HepG2 (cell line): ENCODE data around the gene PRH2. TPM values are rescaled to one million over a fixed set of nuclear protein-coding genes. Genes with fewer than 3 reads are reported as not detected.

Source experiments
- ATAC-seq: fragments of 200-7000 bp; cut with Tn5 transposase; 3 replicates; pipeline ENCODE4 v1.9.1; 2020; ENCODE audit warnings: mild to moderate bottlenecking, moderate library complexity
- BruUV-seq: library from RNA; stranded (reverse); fragments of 400-500 nt; replicated peaks from 2 replicates; lab custom pipeline; 2021; lab: Mats Ljungman, UMichigan
- CTCF ChIA-PET: fragments of 300-600 bp; formaldehyde crosslinking; extraction: SDS; loops from one replicate; lab custom pipeline; 2021; ENCODE audit warnings: low total read pairs, inconsistent platforms, low intra/inter-chr PET ratio; lab: Yijun Ruan, JAX
- POLR2A ChIA-PET: fragments of 350-600 bp; sonication (Branson Sonifier 250); formaldehyde crosslinking; loops from one replicate; lab custom pipeline; 2020; ENCODE audit warnings: antibody characterized with exemption, inconsistent platforms; lab: Yijun Ruan, JAX
- DNase-seq: peaks from one replicate; pipeline ENCODE4 v3.0.0-alpha.2; 2015; ENCODE audit warnings: low spot score
- FAIRE-seq: peaks from 3 replicates; lab custom pipeline; 2011; peaks lifted over from hg19 to GRCh38; lab: Jason Lieb, UNC
- H2AFZ ChIP-seq: one replicate; pipeline ENCODE4 v1.6.1; 2011; ENCODE audit warnings: low read length, inconsistent platforms
- H3K27ac ChIP-seq: fragments of 300-600 bp; 3 replicates; pipeline ENCODE4 v1.8.0; 2011; ENCODE audit warnings: mixed run types, mild to moderate bottlenecking, mixed read lengths, low read length, inconsistent platforms; ENCODE audit not compliant: insufficient read depth; ENCODE audit errors: extremely low read length
- H3K27me3 ChIP-seq, 2 experiments: fragments of 200-600 bp in 1 of 2; 2 replicates in 1 of 2; 3 replicates in 1 of 2; pipeline versions ENCODE4 v1.6.0 to v1.8.0; 2011; ENCODE audit warnings: low read length in 2 of 2, mild to moderate bottlenecking in 2 of 2, moderate library complexity in 2 of 2, inconsistent platforms in 1 of 2; ENCODE audit not compliant: insufficient read depth in 2 of 2, control insufficient read depth in 1 of 2
- H3K36me3 ChIP-seq, 2 experiments: fragments of 200-600 bp in 1 of 2; replicated peaks in 1 of 2; 2 replicates in 1 of 2; 3 replicates in 1 of 2; pipeline versions ENCODE4 v1.5.1 to v1.8.0; 2011; ENCODE audit warnings: low read length in 2 of 2, inconsistent platforms in 1 of 2; ENCODE audit not compliant: insufficient read depth in 2 of 2, control insufficient read depth in 1 of 2
- H3K4me1 ChIP-seq: 2 replicates; pipeline ENCODE4 v1.5.1; 2012; ENCODE audit warnings: low read length, inconsistent platforms; ENCODE audit not compliant: insufficient read depth
- H3K4me2 ChIP-seq: 2 replicates; pipeline ENCODE4 v1.6.0; 2011; ENCODE audit warnings: low read depth, low read length, inconsistent platforms
- H3K4me3 ChIP-seq, 3 experiments: fragments of 200-600 bp in 1 of 3; sonication (generic), shearing (Covaris generic) in 1 of 3; replicated peaks in 1 of 3; 2 replicates each; pipeline ENCODE4 v1.5.1; 2011 to 2016; ENCODE audit warnings: low read length in 3 of 3, inconsistent platforms in 2 of 3, low read depth in 2 of 3, mild to moderate bottlenecking in 2 of 3, control low read depth in 1 of 3, mixed read lengths in 1 of 3; ENCODE audit not compliant: insufficient read depth in 1 of 3
- H3K79me2 ChIP-seq: one replicate; pipeline ENCODE4 v1.6.1; 2011; ENCODE audit warnings: low read length, inconsistent platforms; ENCODE audit not compliant: insufficient read depth
- H3K9ac ChIP-seq: 2 replicates; pipeline ENCODE4 v1.6.0; 2011; ENCODE audit warnings: mild to moderate bottlenecking, low read depth, low read length, inconsistent platforms; ENCODE audit not compliant: insufficient read depth
- H3K9me3 ChIP-seq: 2 replicates; pipeline ENCODE4 v1.5.1; 2012; ENCODE audit warnings: mild to moderate bottlenecking, low read length
- H4K20me1 ChIP-seq: 2 replicates; pipeline ENCODE4 v1.6.0; 2011; ENCODE audit warnings: inconsistent platforms, mild to moderate bottlenecking, low read length, moderate library complexity; ENCODE audit not compliant: insufficient read depth
- FOXK2 ChIP-seq: fragments of 450-650 bp; IDR thresholded peaks from 2 replicates; pipeline ENCODE4 v1.6.1; 2016
- ISL2 ChIP-seq: sonication (generic); formaldehyde crosslinking; IDR thresholded peaks from 2 replicates; pipeline ENCODE4 v1.5.0; 2020; ENCODE audit warnings: missing genetic modification reagents
- MZF1 ChIP-seq: sonication (generic); formaldehyde crosslinking; IDR thresholded peaks from 2 replicates; pipeline ENCODE4 v1.8.1; 2023; ENCODE audit warnings: mild to moderate bottlenecking, missing genetic modification reagents, borderline replicate concordance
- NPAS2 ChIP-seq: sonication (generic); formaldehyde crosslinking; IDR thresholded peaks from 2 replicates; pipeline ENCODE4 v1.8.0; 2022; ENCODE audit warnings: mild to moderate bottlenecking, missing genetic modification reagents, borderline replicate concordance
- PAF1 ChIP-seq: IDR thresholded peaks from 2 replicates; pipeline ENCODE4 v1.6.1; 2016; ENCODE audit warnings: missing genetic modification reagents, missing compliant biosample characterization
- POLR2G ChIP-seq: fragments of 200-400 bp; formaldehyde crosslinking; IDR thresholded peaks from 2 replicates; pipeline ENCODE4 v1.6.1; 2018; ENCODE audit warnings: mild to moderate bottlenecking, low read depth, low read length, moderate library complexity
- SAP130 ChIP-seq: IDR thresholded peaks from 2 replicates; pipeline ENCODE4 v1.6.1; 2016; ENCODE audit warnings: low read depth
- SMYD3 ChIP-seq: sonication (generic); formaldehyde crosslinking; IDR thresholded peaks from 2 replicates; pipeline ENCODE4 v1.8.1; 2023; ENCODE audit warnings: mild to moderate bottlenecking, missing genetic modification reagents
- SYNCRIP ChIP-seq: fragments of 200-400 bp; formaldehyde crosslinking; IDR thresholded peaks from 2 replicates; pipeline ENCODE4 v1.6.1; 2018; ENCODE audit warnings: mild to moderate bottlenecking, low read depth, low read length; ENCODE audit not compliant: insufficient read depth
- ZFP36L1 ChIP-seq: sonication (generic); formaldehyde crosslinking; IDR thresholded peaks from 2 replicates; pipeline ENCODE4 v1.8.0; 2022; ENCODE audit warnings: mild to moderate bottlenecking, missing genetic modification reagents, moderate library complexity
- ZFP82 ChIP-seq: sonication (generic); formaldehyde crosslinking; IDR thresholded peaks from 2 replicates; pipeline ENCODE4 v1.5.1; 2020; ENCODE audit warnings: mild to moderate bottlenecking, missing genetic modification reagents, borderline replicate concordance
- ZNF282 ChIP-seq: fragments of 450-650 bp; IDR thresholded peaks from 2 replicates; pipeline ENCODE4 v1.6.1; 2018; ENCODE audit not compliant: partially characterized antibody
- ZNF446 ChIP-seq: sonication (generic); formaldehyde crosslinking; IDR thresholded peaks from 2 replicates; pipeline ENCODE4 v1.5.0; 2020; ENCODE audit warnings: mild to moderate bottlenecking, missing genetic modification reagents
- ZNF557 ChIP-seq: sonication (generic); formaldehyde crosslinking; IDR thresholded peaks from 2 replicates; pipeline ENCODE4 v1.4.0; 2020; ENCODE audit warnings: missing genetic modification reagents
- ZNF629 ChIP-seq: sonication (generic); formaldehyde crosslinking; conservative IDR thresholded peaks from 2 replicates; pipeline ENCODE4 v1.5.0; 2020; ENCODE audit warnings: missing genetic modification reagents
- ZNF768 ChIP-seq: sonication (generic); formaldehyde crosslinking; IDR thresholded peaks from 2 replicates; pipeline ENCODE4 v1.4.0; 2020; ENCODE audit warnings: missing genetic modification reagents
- ZNF780A ChIP-seq: sonication (generic); formaldehyde crosslinking; IDR thresholded peaks from 2 replicates; pipeline ENCODE4 v1.8.0; 2022; ENCODE audit warnings: mild to moderate bottlenecking, missing genetic modification reagents, moderate library complexity
- WGBS: methylation state at CpG from one replicate; pipeline ENCODE4 v1.1.6; 2017; ENCODE audit warnings: low lambda C conversion rate; 5-methylcytosine and 5-hydroxymethylcytosine counted together
- in situ Hi-C: cut with HindIII; loops from 2 replicates; pipeline ENCODE4 v1.10.0; 2017; ENCODE audit warnings: low pct_unique_long_range_greater_than_20kb; ENCODE audit not compliant: extremely low pct_ligation_motif_present
- intact Hi-C: fragments of 100-400 bp; cut with micrococcal nuclease; formaldehyde crosslinking; loops from one replicate; pipeline ENCODE4 v1.10.0; 2022; ENCODE audit not compliant: unreplicated experiment
- polyA plus RNA-seq, 8 experiments: library from polyadenylated mRNA; depleted of rRNA in 3 of 8; stranded (reverse) in 7 of 8; unstranded in 1 of 8; fragments of >200 nt; fragmentation: Illumina TruSeq in 4 of 8; extraction: Trizol in 4 of 8; gene quantifications; 2 replicates each; pipeline versions ENCODE4 v1.2.1 to v1.2.3, GENCODE V29; 2011 to 2016; ENCODE audit warnings: low read depth in 4 of 8, missing spikeins in 1 of 8, mixed read lengths in 1 of 8; ENCODE audit not compliant: insufficient read depth in 1 of 8
- total RNA-seq, 5 experiments: library from RNA; depleted of rRNA; stranded (reverse); fragments of >200 nt; fragmentation: Illumina TruSeq; extraction: Trizol; gene quantifications; 2 replicates each; pipeline ENCODE4 v1.2.3, GENCODE V29; 2016; ENCODE audit warnings: low read depth in 1 of 5
- TF ChIP-seq, protein P1 (sequence below): sonication (generic); formaldehyde crosslinking; IDR thresholded peaks from 2 replicates; pipeline ENCODE4 v1.5.0; 2020; ENCODE audit warnings: mild to moderate bottlenecking, missing genetic modification reagents
- TF ChIP-seq, protein P2 (sequence below): sonication (generic); formaldehyde crosslinking; IDR thresholded peaks from 2 replicates; pipeline ENCODE4 v1.4.0; 2020; ENCODE audit warnings: missing genetic modification reagents
- TF ChIP-seq, protein P3 (sequence below): sonication (generic); formaldehyde crosslinking; IDR thresholded peaks from 2 replicates; pipeline ENCODE4 v1.5.0; 2020; ENCODE audit warnings: missing genetic modification reagents
- TF ChIP-seq, protein P4 (sequence below): sonication (generic); formaldehyde crosslinking; IDR thresholded peaks from 2 replicates; pipeline ENCODE4 v1.9.0; 2022; ENCODE audit warnings: low read depth, missing genetic modification reagents

PRH2 gene
- total and polyA plus RNA-seq, 2 of the 13 experiments (the other 11 are each of a cell fraction or from before 2014, with no cell fraction given): 0.24 to 0.48 TPM

DNA sequence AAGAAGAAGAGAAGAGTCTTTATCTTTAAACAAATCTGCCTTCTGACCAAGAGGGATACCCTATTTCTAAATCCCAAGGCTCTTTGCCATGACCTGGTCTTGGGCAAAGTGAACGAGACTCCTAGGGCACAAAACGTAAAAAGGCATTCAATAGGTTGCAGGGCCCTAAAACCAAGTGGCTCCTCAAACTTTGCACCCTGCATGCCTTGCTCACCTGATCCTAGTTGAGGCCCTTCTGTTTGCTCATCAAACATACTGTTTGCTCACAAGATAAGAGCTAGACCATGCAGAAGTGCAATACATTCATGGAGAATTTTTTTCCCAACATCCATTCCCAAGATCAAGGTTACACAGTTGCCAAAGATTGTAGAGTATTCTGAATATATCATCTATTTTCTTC lies 37.1 kb upstream of the PRH2 start:
- FAIRE-seq (peak; percentile 82), ATAC-seq (peak; percentile 100), DNase-seq (peak; percentile 98)
- ChIA-PET POLR2A (interaction anchor here (0.9 to 1.8 kb wide), 4 partner anchors 26 to 1422 kb away, joined by 3 to 11 read pairs (median 4); partner anchors contain the start of genes PRH2 and SMIM10L1), CTCF (no interaction called here)
- Histone ChIP-seq H2AFZ (no peak overlapping the region), H3K4me1 (peaks cover 44% of the 10 kb centered on the region), H3K4me2 (peak overlapping the region; percentile 59), H4K20me1 (no peaks in the 10 kb centered on the region), H3K36me3 (no peaks in the 10 kb centered on the region; a peak in 1 of 5 replicates), H3K9me3 (no peaks in the 10 kb centered on the region), H3K27me3 (no peaks in the 10 kb centered on the region), H3K9ac (peak overlapping the region; percentile 47), H3K79me2 (no peaks in the 10 kb centered on the region), H3K27ac (peak overlapping the region; percentile 93), H3K4me3 (peak overlapping the region in 2 of 3 experiments; percentile 11 to 19; a peak in 1 of 6 replicates)
- intact Hi-C loops: no loop called here
- in situ Hi-C loops: no loop called here
- BruUV-seq: no TSS peak
- 0% methylated on average over 2 of the region's 2 CpGs for WGBS
- 0 out of 2 replicates have a peak, but pooled peaks have one; percentile 13 for TF ChIP-seq ZNF629 (CRISPR knock-in tag)
- TF ChIP-seq ZNF780A (CRISPR knock-in tag): 0 out of 2 replicates have a peak, but pooled peaks have one; percentile 38
- TF ChIP-seq, protein P1, sequence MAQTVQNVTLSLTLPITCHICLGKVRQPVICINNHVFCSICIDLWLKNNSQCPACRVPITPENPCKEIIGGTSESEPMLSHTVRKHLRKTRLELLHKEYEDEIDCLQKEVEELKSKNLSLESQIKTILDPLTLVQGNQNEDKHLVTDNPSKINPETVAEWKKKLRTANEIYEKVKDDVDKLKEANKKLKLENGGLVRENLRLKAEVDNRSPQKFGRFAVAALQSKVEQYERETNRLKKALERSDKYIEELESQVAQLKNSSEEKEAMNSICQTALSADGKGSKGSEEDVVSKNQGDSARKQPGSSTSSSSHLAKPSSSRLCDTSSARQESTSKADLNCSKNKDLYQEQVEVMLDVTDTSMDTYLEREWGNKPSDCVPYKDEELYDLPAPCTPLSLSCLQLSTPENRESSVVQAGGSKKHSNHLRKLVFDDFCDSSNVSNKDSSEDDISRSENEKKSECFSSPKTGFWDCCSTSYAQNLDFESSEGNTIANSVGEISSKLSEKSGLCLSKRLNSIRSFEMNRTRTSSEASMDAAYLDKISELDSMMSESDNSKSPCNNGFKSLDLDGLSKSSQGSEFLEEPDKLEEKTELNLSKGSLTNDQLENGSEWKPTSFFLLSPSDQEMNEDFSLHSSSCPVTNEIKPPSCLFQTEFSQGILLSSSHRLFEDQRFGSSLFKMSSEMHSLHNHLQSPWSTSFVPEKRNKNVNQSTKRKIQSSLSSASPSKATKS (CRISPR knock-in tag): 0 out of 2 replicates have a peak, but pooled peaks have one; percentile 63
- no peak for TF ChIP-seq ZNF768 (CRISPR knock-in tag)
- no peak for TF ChIP-seq MZF1 (CRISPR knock-in tag)
- TF ChIP-seq, protein P2, sequence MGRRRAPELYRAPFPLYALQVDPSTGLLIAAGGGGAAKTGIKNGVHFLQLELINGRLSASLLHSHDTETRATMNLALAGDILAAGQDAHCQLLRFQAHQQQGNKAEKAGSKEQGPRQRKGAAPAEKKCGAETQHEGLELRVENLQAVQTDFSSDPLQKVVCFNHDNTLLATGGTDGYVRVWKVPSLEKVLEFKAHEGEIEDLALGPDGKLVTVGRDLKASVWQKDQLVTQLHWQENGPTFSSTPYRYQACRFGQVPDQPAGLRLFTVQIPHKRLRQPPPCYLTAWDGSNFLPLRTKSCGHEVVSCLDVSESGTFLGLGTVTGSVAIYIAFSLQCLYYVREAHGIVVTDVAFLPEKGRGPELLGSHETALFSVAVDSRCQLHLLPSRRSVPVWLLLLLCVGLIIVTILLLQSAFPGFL (CRISPR knock-in tag): no peak
- no peak for TF ChIP-seq ZNF446
- no peak for TF ChIP-seq ZFP82 (CRISPR knock-in tag)
- TF ChIP-seq POLR2G: peak; percentile 54; the same call in 1 of the 2 replicates
- TF ChIP-seq SAP130 (CRISPR knock-in tag): peak; percentile 91
- no peak for TF ChIP-seq FOXK2
- TF ChIP-seq, protein P3, sequence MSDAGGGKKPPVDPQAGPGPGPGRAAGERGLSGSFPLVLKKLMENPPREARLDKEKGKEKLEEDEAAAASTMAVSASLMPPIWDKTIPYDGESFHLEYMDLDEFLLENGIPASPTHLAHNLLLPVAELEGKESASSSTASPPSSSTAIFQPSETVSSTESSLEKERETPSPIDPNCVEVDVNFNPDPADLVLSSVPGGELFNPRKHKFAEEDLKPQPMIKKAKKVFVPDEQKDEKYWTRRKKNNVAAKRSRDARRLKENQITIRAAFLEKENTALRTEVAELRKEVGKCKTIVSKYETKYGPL: no peak
- TF ChIP-seq, protein P4, sequence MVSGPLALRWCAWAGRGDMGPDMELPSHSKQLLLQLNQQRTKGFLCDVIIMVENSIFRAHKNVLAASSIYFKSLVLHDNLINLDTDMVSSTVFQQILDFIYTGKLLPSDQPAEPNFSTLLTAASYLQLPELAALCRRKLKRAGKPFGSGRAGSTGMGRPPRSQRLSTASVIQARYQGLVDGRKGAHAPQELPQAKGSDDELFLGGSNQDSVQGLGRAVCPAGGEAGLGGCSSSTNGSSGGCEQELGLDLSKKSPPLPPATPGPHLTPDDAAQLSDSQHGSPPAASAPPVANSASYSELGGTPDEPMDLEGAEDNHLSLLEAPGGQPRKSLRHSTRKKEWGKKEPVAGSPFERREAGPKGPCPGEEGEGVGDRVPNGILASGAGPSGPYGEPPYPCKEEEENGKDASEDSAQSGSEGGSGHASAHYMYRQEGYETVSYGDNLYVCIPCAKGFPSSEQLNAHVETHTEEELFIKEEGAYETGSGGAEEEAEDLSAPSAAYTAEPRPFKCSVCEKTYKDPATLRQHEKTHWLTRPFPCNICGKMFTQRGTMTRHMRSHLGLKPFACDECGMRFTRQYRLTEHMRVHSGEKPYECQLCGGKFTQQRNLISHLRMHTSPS (CRISPR knock-in tag): peak; percentile 72
- TF ChIP-seq NPAS2 (CRISPR knock-in tag): no peak
- no peak for TF ChIP-seq ZFP36L1 (CRISPR knock-in tag)
- TF ChIP-seq ISL2: peak; percentile 95
- TF ChIP-seq SYNCRIP: no peak
- TF ChIP-seq ZNF557 (CRISPR knock-in tag): no peak
- TF ChIP-seq ZNF282: no peak
- TF ChIP-seq PAF1 (CRISPR knock-in tag): no peak
- TF ChIP-seq SMYD3 (CRISPR knock-in tag): peak; percentile 58; the same call in 1 of the 2 replicates
